ENCODE data around the gene DNAI2.
A peak's percentile ranks its signal among the peaks of the same experiment; 100 is the strongest.

DNAI2 gene

DNA sequence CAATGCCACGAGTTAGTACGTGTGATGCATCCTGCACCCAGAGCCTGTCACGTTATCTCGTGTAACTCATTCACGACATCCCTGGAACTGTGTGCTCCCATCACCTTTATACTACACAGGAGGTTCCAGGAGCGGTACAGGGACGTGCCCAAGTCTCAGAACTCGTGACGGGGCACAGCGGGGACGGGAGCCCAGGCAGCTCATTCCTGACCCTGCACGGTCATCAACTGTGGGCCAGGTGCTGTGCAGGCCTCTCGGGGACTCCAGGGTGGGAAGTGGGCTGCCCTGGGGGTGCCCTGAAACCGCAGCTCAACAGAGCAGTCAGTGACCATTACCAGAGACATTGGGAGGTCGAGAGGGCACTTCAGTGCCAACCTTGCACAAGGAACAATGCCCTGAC is 40.8 kb downstream of the DNAI2 start:
- DNase-seq (ENCODE audit: low read depth, low spot score) = no peak
- Histone ChIP-seq H3K9me3 (ENCODE audit: low read depth, low read length) (no peaks in the 10 kb centered on the region), H3K36me3 (ENCODE audit: insufficient read depth, low read length) (no peaks in the 10 kb centered on the region), H3K9ac (ENCODE audit: insufficient read length) (no peak overlapping the region), H3K4me3 (no peak overlapping the region), H3K27ac (no peak overlapping the region)
- TF ChIP-seq FOXP2 (optimal IDR thresholded peaks at IDR 0.05; ENCODE audit: control extremely low read depth, extremely low read length, insufficient read depth) = no peak
- TF ChIP-seq EZH2 (IDR thresholded peaks at IDR 0.05) = no peak
- no peak for TF ChIP-seq POLR2AphosphoS5 (IDR thresholded peaks at IDR 0.05; ENCODE audit: borderline replicate concordance, low read depth, low read length)

GRCh38 chr17:74316220-74316619 is 42.2 kb downstream of the DNAI2 start:
- no peak overlapping the region for H3K4me3 ChIP-seq
- no peak overlapping the region for H3K9ac ChIP-seq (ENCODE audit: insufficient read length)
- no peak for TF ChIP-seq EZH2 (IDR thresholded peaks at IDR 0.05)
- no peak for TF ChIP-seq POLR2AphosphoS5 (IDR thresholded peaks at IDR 0.05; ENCODE audit: borderline replicate concordance, low read depth, low read length)
- TF ChIP-seq FOXP2 (optimal IDR thresholded peaks at IDR 0.05; ENCODE audit: control extremely low read depth, extremely low read length, insufficient read depth) = no peak
- DNase-seq (ENCODE audit: low read depth, low spot score) = no peak
- no peaks in the 10 kb centered on the region for H3K36me3 ChIP-seq (ENCODE audit: insufficient read depth, low read length)
- no peak overlapping the region for H3K27ac ChIP-seq
- H3K9me3 ChIP-seq (ENCODE audit: low read depth, low read length) = no peaks in the 10 kb centered on the region

DNA sequence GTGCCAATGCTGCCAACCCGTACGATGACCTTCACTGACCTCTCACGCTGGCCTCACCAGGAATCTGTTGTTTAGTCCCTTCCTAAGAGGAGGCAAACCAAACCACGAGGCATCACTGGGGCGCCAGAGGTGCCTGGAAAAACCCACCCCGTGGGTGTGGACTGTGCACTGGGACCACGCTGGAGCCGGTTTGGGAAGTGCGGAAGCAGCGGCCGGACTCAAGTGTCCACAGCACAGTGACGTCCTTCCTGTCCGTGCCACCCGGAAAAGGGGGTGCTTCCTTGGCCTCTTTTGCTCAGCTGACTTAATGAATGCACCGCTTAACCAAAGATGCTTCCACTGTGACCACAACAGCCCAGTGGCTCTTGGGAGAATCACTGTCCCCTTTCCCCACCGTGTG is 43.0 kb downstream of the DNAI2 start:
- H3K36me3 ChIP-seq (ENCODE audit: insufficient read depth, low read length) = no peaks in the 10 kb centered on the region
- TF ChIP-seq FOXP2 (optimal IDR thresholded peaks at IDR 0.05; ENCODE audit: control extremely low read depth, extremely low read length, insufficient read depth) = no peak
- TF ChIP-seq EZH2 (IDR thresholded peaks at IDR 0.05) = no peak
- TF ChIP-seq POLR2AphosphoS5 (IDR thresholded peaks at IDR 0.05; ENCODE audit: borderline replicate concordance, low read depth, low read length) = no peak
- H3K27ac ChIP-seq = no peak overlapping the region
- no peak overlapping the region for H3K9ac ChIP-seq (ENCODE audit: insufficient read length)
- H3K9me3 ChIP-seq (ENCODE audit: low read depth, low read length) = no peaks in the 10 kb centered on the region
- no peak for DNase-seq (ENCODE audit: low read depth, low spot score)
- no peak overlapping the region for H3K4me3 ChIP-seq

- Histone ChIP-seq H3K27ac (no peak overlapping the region), H3K9ac (ENCODE audit: insufficient read length) (no peak overlapping the region), H3K4me3 (no peak overlapping the region), H3K9me3 (ENCODE audit: low read depth, low read length) (no peaks in the 10 kb centered on the region), H3K36me3 (ENCODE audit: insufficient read depth, low read length) (no peaks in the 10 kb centered on the region)
- TF ChIP-seq EZH2 (IDR thresholded peaks at IDR 0.05) = no peak
- no peak for TF ChIP-seq FOXP2 (optimal IDR thresholded peaks at IDR 0.05; ENCODE audit: control extremely low read depth, extremely low read length, insufficient read depth)
- TF ChIP-seq POLR2AphosphoS5 (IDR thresholded peaks at IDR 0.05; ENCODE audit: borderline replicate concordance, low read depth, low read length) = no peak
- no peak for DNase-seq (ENCODE audit: low read depth, low spot score)
Observed at GRCh38 chr17:74318391-74318790, 44.4 kb downstream of the DNAI2 start.

GRCh38 chr17:74324521-74324920 is 50.5 kb downstream of the DNAI2 start:
- Histone ChIP-seq H3K9me3 (ENCODE audit: low read depth, low read length) (no peaks in the 10 kb centered on the region), H3K4me3 (no peak overlapping the region), H3K27ac (no peak overlapping the region), H3K36me3 (ENCODE audit: insufficient read depth, low read length) (no peaks in the 10 kb centered on the region), H3K9ac (ENCODE audit: insufficient read length) (no peak overlapping the region)
- no peak for DNase-seq (ENCODE audit: low read depth, low spot score)
- no peak for TF ChIP-seq EZH2 (IDR thresholded peaks at IDR 0.05)
- no peak for TF ChIP-seq POLR2AphosphoS5 (IDR thresholded peaks at IDR 0.05; ENCODE audit: borderline replicate concordance, low read depth, low read length)
- TF ChIP-seq FOXP2 (optimal IDR thresholded peaks at IDR 0.05; ENCODE audit: control extremely low read depth, extremely low read length, insufficient read depth) = no peak

- no peak for TF ChIP-seq EZH2 (IDR thresholded peaks at IDR 0.05)
- no peak for TF ChIP-seq POLR2AphosphoS5 (IDR thresholded peaks at IDR 0.05; ENCODE audit: borderline replicate concordance, low read depth, low read length)
- no peak for TF ChIP-seq FOXP2 (optimal IDR thresholded peaks at IDR 0.05; ENCODE audit: control extremely low read depth, extremely low read length, insufficient read depth)
Observed at GRCh38 chr17:74325376-74325742, 51.3 kb downstream of the DNAI2 start.

DNA sequence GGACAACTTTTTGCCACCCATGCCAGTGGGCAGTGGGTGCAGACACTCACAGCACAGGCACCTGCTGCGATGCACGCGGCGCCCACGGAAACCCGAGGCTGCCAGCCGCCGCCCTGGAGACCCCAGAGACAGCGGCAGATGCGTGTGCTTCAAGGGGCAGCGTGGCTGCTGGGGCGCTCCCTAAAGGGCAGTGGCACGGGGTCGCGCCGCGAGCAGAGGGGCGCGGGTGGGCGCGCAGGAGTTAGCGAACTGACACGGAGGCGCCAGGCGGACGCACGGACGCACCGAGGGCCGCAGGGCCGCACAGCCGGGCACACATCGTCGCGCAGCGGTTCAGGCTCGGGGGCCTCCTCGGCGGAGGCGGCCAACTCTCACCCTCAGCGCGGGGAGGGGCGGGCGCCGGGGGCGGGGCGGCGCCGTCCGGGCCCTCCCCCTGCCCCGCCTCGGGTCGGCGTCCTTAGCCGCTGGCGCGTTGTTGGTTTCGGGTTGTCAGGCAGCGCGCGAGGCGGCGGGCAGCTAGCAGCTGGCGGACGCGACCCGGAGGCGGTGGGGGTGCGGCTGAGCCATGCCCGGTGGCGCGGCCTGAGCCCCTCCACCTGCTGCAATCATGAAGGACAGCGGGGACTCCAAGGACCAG is 51.8 kb downstream of the DNAI2 start, which contains the start of gene KIF19:
Gene KIF19 (plus strand): TSS at position 484 of the 637 bp plus-strand sequence. CDS start 124 bp downstream, at position 608.
- no peak within 1 kb of the TSS for H3K9ac ChIP-seq (ENCODE audit: insufficient read length)
- H3K27ac ChIP-seq = no peak within 1 kb of the TSS
- no peaks in the 10 kb centered on the region for H3K36me3 ChIP-seq (ENCODE audit: insufficient read depth, low read length)
- TF ChIP-seq POLR2AphosphoS5 (IDR thresholded peaks at IDR 0.05; ENCODE audit: borderline replicate concordance, low read depth, low read length) (no peak), EZH2 (IDR thresholded peaks at IDR 0.05) (peak; percentile 77)
- no peaks in the 10 kb centered on the region for H3K9me3 ChIP-seq (ENCODE audit: low read depth, low read length)
- no peak for DNase-seq (ENCODE audit: low read depth, low spot score)
- H3K4me3 ChIP-seq = peak within 1 kb of the TSS; percentile 65

More at GRCh38 chr17:74325376-74325742, 51.3 kb downstream of the DNAI2 start:
- Histone ChIP-seq H3K27ac (no peak overlapping the region), H3K4me3 (no peak overlapping the region), H3K36me3 (ENCODE audit: insufficient read depth, low read length) (no peaks in the 10 kb centered on the region), H3K9ac (ENCODE audit: insufficient read length) (no peak overlapping the region), H3K9me3 (ENCODE audit: low read depth, low read length) (no peaks in the 10 kb centered on the region)
- DNase-seq (ENCODE audit: low read depth, low spot score) = no peak

DNA sequence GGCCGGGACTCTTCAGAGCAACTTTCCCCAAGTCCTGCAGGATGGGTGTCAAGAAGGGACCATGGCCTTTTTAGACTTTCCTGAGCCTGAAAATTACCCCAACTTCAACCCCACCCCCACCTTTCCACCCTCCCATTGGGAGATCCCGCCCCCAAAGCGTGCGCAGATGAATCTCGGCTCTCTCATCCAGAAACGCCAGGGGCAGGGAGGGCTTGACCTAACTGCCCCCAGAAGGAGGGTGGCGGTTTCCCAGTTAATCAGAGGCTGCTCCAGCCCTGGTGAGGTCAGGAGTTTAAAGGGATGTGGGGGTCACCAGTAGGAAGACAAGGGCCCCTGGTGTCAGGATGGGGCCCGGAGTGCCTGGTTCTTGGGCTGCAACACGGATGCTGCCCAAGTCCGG is 52.5 kb downstream of the DNAI2 start:
- DNase-seq (ENCODE audit: low read depth, low spot score) = no peak
- TF ChIP-seq POLR2AphosphoS5 (IDR thresholded peaks at IDR 0.05; ENCODE audit: borderline replicate concordance, low read depth, low read length) (no peak), EZH2 (IDR thresholded peaks at IDR 0.05) (no peak), FOXP2 (optimal IDR thresholded peaks at IDR 0.05; ENCODE audit: control extremely low read depth, extremely low read length, insufficient read depth) (no peak)

DNA sequence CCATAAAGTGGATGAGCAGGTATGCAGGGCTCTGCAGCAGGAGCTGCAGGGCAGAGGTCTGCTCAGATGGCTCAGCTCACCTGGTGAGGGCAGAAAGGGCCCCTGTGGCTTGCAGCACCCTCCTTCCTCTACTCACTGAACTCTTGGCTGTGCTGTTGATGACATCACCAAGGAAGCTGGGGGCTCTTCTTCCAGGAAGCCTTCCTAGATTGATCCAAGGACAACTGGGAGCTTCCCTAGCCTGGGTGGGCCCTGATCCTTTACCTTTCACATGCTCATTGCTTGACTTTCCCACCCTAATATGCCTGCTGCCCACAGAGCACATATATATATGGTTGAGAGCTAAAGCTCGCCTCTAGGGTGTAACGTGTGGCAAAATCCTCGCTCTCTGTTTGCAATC is 54.5 kb downstream of the DNAI2 start:
- no peaks in the 10 kb centered on the region for H3K36me3 ChIP-seq (ENCODE audit: insufficient read depth, low read length)
- no peak for DNase-seq (ENCODE audit: low read depth, low spot score)
- TF ChIP-seq FOXP2 (optimal IDR thresholded peaks at IDR 0.05; ENCODE audit: control extremely low read depth, extremely low read length, insufficient read depth) = no peak
- no peak for TF ChIP-seq EZH2 (IDR thresholded peaks at IDR 0.05)
- H3K9me3 ChIP-seq (ENCODE audit: low read depth, low read length) = no peaks in the 10 kb centered on the region
- no peak overlapping the region for H3K27ac ChIP-seq
- H3K9ac ChIP-seq (ENCODE audit: insufficient read length) = no peak overlapping the region
- H3K4me3 ChIP-seq = no peak overlapping the region

More for the DNA sequence above, 52.5 kb downstream of the DNAI2 start:
- no peak overlapping the region for H3K27ac ChIP-seq
- no peaks in the 10 kb centered on the region for H3K9me3 ChIP-seq (ENCODE audit: low read depth, low read length)
- no peaks in the 10 kb centered on the region for H3K36me3 ChIP-seq (ENCODE audit: insufficient read depth, low read length)
- no peak overlapping the region for H3K9ac ChIP-seq (ENCODE audit: insufficient read length)
- H3K4me3 ChIP-seq = peak overlapping the region; percentile 65
